WTC11 (cell line): ENCODE measurements around the gene FAM111A. TPM values are rescaled to one million over a fixed set of nuclear protein-coding genes. Genes with fewer than 3 reads are reported as not detected.

Experiments used
- ATAC-seq: fragments of 200-7000 bp; cut with Tn5 transposase; 2 replicates; pipeline ENCODE4 v1.10.0; 2021; ENCODE audit warnings: mild to moderate bottlenecking, moderate library complexity
- CTCF ChIA-PET: fragments of 300-600 bp; sonication (Branson Sonifier 250); formaldehyde crosslinking; loops from one replicate; lab custom pipeline; 2021; ENCODE audit warnings: antibody characterized with exemption; lab: Charles Lee
- POLR2A ChIA-PET: fragments of 350-600 bp; sonication (Branson Sonifier 250); formaldehyde crosslinking; loops from one replicate; lab custom pipeline; 2021; ENCODE audit warnings: antibody characterized with exemption; lab: Charles Lee
- DNase-seq: peaks from one replicate; pipeline ENCODE4 v3.0.0; 2021; ENCODE audit warnings: low spot score
- H3K27ac Mint-ChIP-seq: 2 replicates; pipeline ENCODE4 v1.8.0; 2021; ENCODE audit warnings: mixed read lengths
- H3K27me3 Mint-ChIP-seq: 2 replicates; pipeline ENCODE4 v1.8.0; 2021; ENCODE audit warnings: low read depth, mild to moderate bottlenecking, moderate library complexity, mixed read lengths
- H3K36me3 Mint-ChIP-seq: 2 replicates; pipeline ENCODE4 v1.8.0; 2021; ENCODE audit warnings: mixed read lengths
- H3K4me1 Mint-ChIP-seq: 2 replicates; pipeline ENCODE4 v1.8.0; 2022; ENCODE audit warnings: mixed read lengths
- H3K4me3 Mint-ChIP-seq: 2 replicates; pipeline ENCODE4 v1.8.0; 2021; ENCODE audit warnings: mild to moderate bottlenecking, moderate library complexity, mixed read lengths
- H3K9me3 Mint-ChIP-seq: 2 replicates; pipeline ENCODE4 v1.8.0; 2021; ENCODE audit warnings: mixed read lengths
- AFF4 ChIP-seq: sonication (generic); formaldehyde crosslinking; IDR thresholded peaks from 2 replicates; pipeline ENCODE4 v1.8.1; 2023; ENCODE audit warnings: mild to moderate bottlenecking, missing genetic modification reagents, borderline replicate concordance
- ATF1 ChIP-seq: sonication (generic); formaldehyde crosslinking; IDR thresholded peaks from 2 replicates; pipeline ENCODE4 v1.8.1; 2023; ENCODE audit warnings: mild to moderate bottlenecking, moderate library complexity, missing genetic modification reagents
- CDX4 ChIP-seq: fragments of 250-450 bp; sonication (Bioruptor Pico); IDR thresholded peaks from 2 replicates; pipeline ENCODE4 v1.9.0; 2021; ENCODE audit warnings: moderate library complexity, mild to moderate bottlenecking, inconsistent platforms, borderline replicate concordance
- CTCF ChIP-seq: fragments of 200-600 bp; IDR thresholded peaks from 2 replicates; pipeline ENCODE4 v1.8.0; 2022; ENCODE audit warnings: antibody characterized with exemption
- E2F1 ChIP-seq: sonication (generic); formaldehyde crosslinking; IDR thresholded peaks from 2 replicates; pipeline ENCODE4 v1.8.0; 2022; ENCODE audit warnings: mild to moderate bottlenecking, missing genetic modification reagents
- ETV6 ChIP-seq: sonication (generic); formaldehyde crosslinking; IDR thresholded peaks from 2 replicates; pipeline ENCODE4 v1.8.1; 2022; ENCODE audit warnings: mild to moderate bottlenecking, missing genetic modification reagents
- FOXP1 ChIP-seq: sonication (generic); formaldehyde crosslinking; IDR thresholded peaks from 2 replicates; pipeline ENCODE4 v1.8.0; 2022; ENCODE audit warnings: missing genetic modification reagents, mild to moderate bottlenecking, moderate library complexity, borderline replicate concordance
- FOXP4 ChIP-seq: sonication (generic); formaldehyde crosslinking; IDR thresholded peaks from 2 replicates; pipeline ENCODE4 v1.8.0; 2022; ENCODE audit warnings: mild to moderate bottlenecking, missing genetic modification reagents
- GABPB1 ChIP-seq: sonication (generic); formaldehyde crosslinking; IDR thresholded peaks from 2 replicates; pipeline ENCODE4 v1.8.1; 2023; ENCODE audit warnings: mild to moderate bottlenecking, missing genetic modification reagents
- GTF2I ChIP-seq: fragments of 250-450 bp; sonication (Bioruptor Pico); conservative IDR thresholded peaks from 2 replicates; pipeline ENCODE4 v1.4.0; 2021; ENCODE audit warnings: mild to moderate bottlenecking
- IRF1 ChIP-seq: sonication (generic); formaldehyde crosslinking; IDR thresholded peaks from 2 replicates; pipeline ENCODE4 v1.8.0; 2023; ENCODE audit warnings: missing genetic modification reagents
- JUN ChIP-seq: sonication (generic); formaldehyde crosslinking; IDR thresholded peaks from 2 replicates; pipeline ENCODE4 v1.8.0; 2023; ENCODE audit warnings: mild to moderate bottlenecking, missing genetic modification reagents
- KAT7 ChIP-seq: sonication (generic); formaldehyde crosslinking; IDR thresholded peaks from 2 replicates; pipeline ENCODE4 v1.8.1; 2023; ENCODE audit warnings: missing genetic modification reagents, mild to moderate bottlenecking, borderline replicate concordance
- MAX ChIP-seq: sonication (generic); formaldehyde crosslinking; IDR thresholded peaks from 2 replicates; pipeline ENCODE4 v1.8.0; 2022; ENCODE audit warnings: mild to moderate bottlenecking, missing genetic modification reagents
- MXD4 ChIP-seq: fragments of 250-450 bp; sonication (Bioruptor Pico); IDR thresholded peaks from 2 replicates; pipeline ENCODE4 v1.8.0; 2021; ENCODE audit warnings: mild to moderate bottlenecking, moderate library complexity, borderline replicate concordance
- NFATC4 ChIP-seq: fragments of 250-450 bp; sonication (Bioruptor Pico); IDR thresholded peaks from 2 replicates; pipeline ENCODE4 v1.9.0; 2021; ENCODE audit warnings: mild to moderate bottlenecking
- NFYB ChIP-seq: sonication (generic); formaldehyde crosslinking; conservative IDR thresholded peaks from 2 replicates; pipeline ENCODE4 v1.8.0; 2022; ENCODE audit warnings: low read depth, missing genetic modification reagents
- NR1H2 ChIP-seq: sonication (generic); formaldehyde crosslinking; IDR thresholded peaks from 2 replicates; pipeline ENCODE4 v1.9.0; 2021; ENCODE audit warnings: mild to moderate bottlenecking, moderate library complexity, missing genetic modification reagents
- NR2C2 ChIP-seq: sonication (generic); formaldehyde crosslinking; IDR thresholded peaks from 2 replicates; pipeline ENCODE4 v1.8.0; 2022; ENCODE audit warnings: mild to moderate bottlenecking, missing genetic modification reagents
- TEAD4 ChIP-seq: sonication (generic); formaldehyde crosslinking; IDR thresholded peaks from 2 replicates; pipeline ENCODE4 v1.8.0; 2022; ENCODE audit warnings: mild to moderate bottlenecking, missing genetic modification reagents
- TP53 ChIP-seq: sonication (generic); formaldehyde crosslinking; IDR thresholded peaks from 2 replicates; pipeline ENCODE4 v1.8.1; 2023; ENCODE audit warnings: mild to moderate bottlenecking, missing genetic modification reagents
- USF2 ChIP-seq: sonication (generic); formaldehyde crosslinking; IDR thresholded peaks from 2 replicates; pipeline ENCODE4 v1.8.1; 2023; ENCODE audit warnings: mild to moderate bottlenecking, missing genetic modification reagents, moderate library complexity
- ZNF121 ChIP-seq: sonication (generic); formaldehyde crosslinking; IDR thresholded peaks from 2 replicates; pipeline ENCODE4 v1.8.0; 2023; ENCODE audit warnings: missing genetic modification reagents
- ZNF138 ChIP-seq: sonication (generic); formaldehyde crosslinking; conservative IDR thresholded peaks from 2 replicates; pipeline ENCODE4 v1.8.1; 2022; ENCODE audit warnings: mild to moderate bottlenecking, moderate library complexity, missing genetic modification reagents
- ZSCAN18 ChIP-seq: fragments of 250-450 bp; sonication (Bioruptor Pico); IDR thresholded peaks from 2 replicates; pipeline ENCODE4 v2.1.2; 2022; ENCODE audit warnings: mild to moderate bottlenecking, moderate library complexity
- total RNA-seq: library from RNA; stranded (reverse); gene quantifications from 3 replicates; pipeline ENCODE4 v1.2.3, GENCODE V29; 2021

Gene FAM111A
- total RNA-seq, 1 experiment from 2014 or later = 18.8 TPM

- H3K4me3 Mint-ChIP-seq = no peak overlapping the region
- peaks cover 50% of the 10 kb centered on the region for H3K9me3 Mint-ChIP-seq
- DNase-seq = no peak
- H3K4me1 Mint-ChIP-seq = no peaks in the 10 kb centered on the region
- CTCF ChIA-PET = no interaction called here
- TF ChIP-seq TP53 (CRISPR knock-in tag) (no peak), ETV6 (CRISPR knock-in tag) (no peak), FOXP1 (CRISPR knock-in tag) (no peak), NR1H2 (CRISPR knock-in tag) (no peak), KAT7 (CRISPR knock-in tag) (no peak), NFYB (no peak), GABPB1 (CRISPR knock-in tag) (no peak), IRF1 (CRISPR knock-in tag) (no peak), CDX4 (CRISPR knock-in tag) (no peak), E2F1 (CRISPR knock-in tag) (no peak), FOXP4 (no peak), MXD4 (CRISPR knock-in tag) (no peak), USF2 (CRISPR knock-in tag) (no peak), MAX (no peak), GTF2I (CRISPR knock-in tag) (no peak), ZNF121 (CRISPR knock-in tag) (no peak), ZSCAN18 (CRISPR knock-in tag) (no peak)
- no peak for ATAC-seq
- no peaks in the 10 kb centered on the region for H3K27me3 Mint-ChIP-seq
- POLR2A ChIA-PET = no interaction called here
- H3K27ac Mint-ChIP-seq = no peak overlapping the region
- peaks cover 89% of the 10 kb centered on the region for H3K36me3 Mint-ChIP-seq
Observed at GRCh38 chr11:59117774-59118173, 24.9 kb upstream of the FAM111A start.

- no peak overlapping the region for H3K4me3 Mint-ChIP-seq
- ChIA-PET POLR2A (no interaction called here), CTCF (interaction anchor here (1.5 to 2.1 kb wide), 3 partner anchors 16 to 61 kb away, joined by 6 to 9 read pairs (median 6); no protein-coding TSS in a partner anchor)
- peaks cover 68% of the 10 kb centered on the region for H3K9me3 Mint-ChIP-seq
- no peaks in the 10 kb centered on the region for H3K4me1 Mint-ChIP-seq
- peaks cover 87% of the 10 kb centered on the region for H3K36me3 Mint-ChIP-seq
- ATAC-seq = no peak
- peaks cover 5% of the 10 kb centered on the region; the same call in 1 of the 2 replicates for H3K27me3 Mint-ChIP-seq
- no peak overlapping the region for H3K27ac Mint-ChIP-seq
- no peak for DNase-seq
- TF ChIP-seq JUN (CRISPR knock-in tag) = no peak
- no peak for TF ChIP-seq NFATC4 (CRISPR knock-in tag)
- no peak for TF ChIP-seq NR2C2 (CRISPR knock-in tag)
- TF ChIP-seq TEAD4 (CRISPR knock-in tag) = no peak
- TF ChIP-seq TP53 (CRISPR knock-in tag) = no peak
- no peak for TF ChIP-seq ZNF138
- TF ChIP-seq ATF1 (CRISPR knock-in tag) = no peak
- no peak for TF ChIP-seq CTCF
- no peak for TF ChIP-seq AFF4 (CRISPR knock-in tag)
Observed at GRCh38 chr11:59119826-59120225, 22.8 kb upstream of the FAM111A start.
